GM19025 (cell line): ENCODE measurements around the gene MFAP3.
A peak's percentile ranks its signal among the peaks of the same experiment; 100 is the strongest.
"Not testable (repeated sequence)": the region's sequence is repeated elsewhere in the genome, so short reads cannot be mapped to it uniquely, and the experiment has no call there.

Source experiments
- ATAC-seq: cut with Tn5 transposase; IDR thresholded peaks from one replicate; pipeline ENCODE4 v1.9.1; 2021; ENCODE audit warnings: mild to moderate bottlenecking, low read depth, moderate library complexity; ENCODE audit not compliant: unreplicated experiment

MFAP3 gene

GRCh38 chr5:154049636-154050035, 10.9 kb downstream of the MFAP3 start:
- ATAC-seq = no peak

DNA sequence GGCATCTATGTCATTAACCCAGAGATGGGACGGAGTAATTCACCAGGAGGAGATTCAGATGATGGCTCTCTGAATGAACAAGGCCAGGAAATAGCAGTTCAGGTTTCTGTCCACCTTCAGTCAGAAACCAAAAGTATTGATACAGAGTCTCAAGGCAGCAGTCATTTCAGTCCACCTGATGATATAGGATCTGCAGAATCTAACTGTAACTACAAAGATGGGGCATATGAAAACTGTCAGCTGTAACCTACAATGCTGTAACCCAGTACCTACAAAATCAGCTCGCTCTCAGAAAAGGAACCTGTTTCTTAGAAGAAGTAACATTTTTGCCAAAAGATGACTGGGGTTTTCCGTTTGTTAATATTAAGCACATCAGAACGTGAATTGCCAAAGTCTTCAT, 14.7 kb downstream of the MFAP3 start:
- ATAC-seq = no peak

DNA sequence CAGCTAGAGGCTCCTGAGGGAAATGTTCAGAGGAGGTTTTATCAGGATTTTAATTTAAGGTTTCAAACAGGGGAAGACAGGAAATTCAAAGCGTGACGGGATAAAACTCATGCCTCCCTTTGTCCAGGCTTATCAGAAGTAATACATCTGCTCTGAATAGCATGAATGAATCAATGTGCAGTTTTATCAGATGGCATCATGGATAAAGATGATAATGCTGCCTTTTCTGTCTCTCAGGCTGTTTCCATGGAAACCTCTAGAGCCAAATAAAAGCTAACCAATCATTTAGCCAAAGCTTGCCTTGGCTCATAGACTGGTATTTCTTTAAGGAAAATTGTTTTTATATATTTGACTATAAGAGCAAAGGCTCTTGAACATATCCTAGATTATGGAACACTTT, 16.4 kb downstream of the MFAP3 start:
- no peak for ATAC-seq

- peak; percentile 58 for ATAC-seq
Measured at GRCh38 chr5:154058055-154059038, 19.6 kb downstream of the MFAP3 start.

DNA sequence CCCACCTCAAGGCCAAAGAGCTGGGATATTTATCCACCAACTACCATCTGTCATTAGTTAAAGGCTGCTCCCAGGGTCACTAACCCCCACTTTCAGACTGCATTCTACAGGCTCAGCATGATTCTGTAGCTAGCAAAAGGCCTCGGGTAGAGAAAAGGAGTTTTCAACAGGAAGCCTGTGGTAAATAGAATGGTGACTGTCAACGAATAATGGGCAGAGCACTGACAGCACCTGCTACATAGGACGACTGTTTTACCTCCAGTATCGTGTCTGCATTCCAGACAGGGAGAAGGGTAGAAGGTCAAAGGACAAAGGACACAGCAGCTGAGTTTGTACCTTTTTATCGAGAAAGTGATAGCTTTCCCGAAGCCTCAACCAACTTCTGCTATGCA, 20.3 kb downstream of the MFAP3 start:
- peak; percentile 56 for ATAC-seq

DNA sequence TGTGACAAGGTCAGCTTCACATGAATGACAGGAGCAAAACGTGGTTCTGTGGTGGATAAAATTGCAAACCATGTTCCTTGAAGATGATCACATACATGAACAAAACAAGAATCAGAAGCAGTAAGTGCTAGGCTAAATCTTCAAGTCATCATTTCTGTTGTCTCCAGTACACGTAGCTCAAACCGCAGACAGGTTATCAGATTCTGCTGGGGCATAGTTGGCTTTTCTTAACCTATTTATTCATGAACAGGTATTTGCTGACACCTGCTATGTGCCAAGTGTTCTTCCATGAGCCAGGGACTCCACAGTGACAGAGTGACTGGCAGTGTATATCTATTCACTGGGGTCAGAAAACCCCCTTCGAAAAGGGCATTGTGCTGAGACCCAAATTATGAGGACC, 20.8 kb downstream of the MFAP3 start:
- no peak for ATAC-seq

- no peak for ATAC-seq
Measured at GRCh38 chr5:154060606-154061005, 21.8 kb downstream of the MFAP3 start.

- no peak for ATAC-seq
Measured at GRCh38 chr5:154063372-154063771, 24.6 kb downstream of the MFAP3 start.

- ATAC-seq = no peak
Measured at GRCh38 chr5:154065971-154066370, 27.2 kb downstream of the MFAP3 start.

DNA sequence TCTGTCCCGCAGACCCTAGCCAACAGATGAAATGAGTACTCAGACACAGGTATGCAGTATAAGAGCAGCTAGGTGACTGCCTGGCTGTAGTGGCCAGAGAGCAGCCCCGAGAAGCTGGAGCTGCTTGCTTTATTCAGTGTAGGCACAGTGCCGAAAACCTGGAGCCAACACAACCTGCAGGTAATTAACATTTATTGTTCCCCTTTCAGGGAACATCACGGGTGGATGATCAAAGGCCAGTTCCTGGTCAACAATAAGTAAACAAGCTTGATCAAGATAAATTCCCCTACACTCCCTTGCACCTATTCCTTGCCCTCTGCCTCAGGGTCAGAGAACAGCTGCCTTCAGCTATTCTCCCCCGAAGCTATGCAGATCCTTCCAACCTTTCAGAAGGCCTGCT, 31.1 kb downstream of the MFAP3 start:
- ATAC-seq = not testable (repeated sequence)

GRCh38 chr5:154071799-154072413, 33.1 kb downstream of the MFAP3 start:
- ATAC-seq = peak; percentile 11

DNA sequence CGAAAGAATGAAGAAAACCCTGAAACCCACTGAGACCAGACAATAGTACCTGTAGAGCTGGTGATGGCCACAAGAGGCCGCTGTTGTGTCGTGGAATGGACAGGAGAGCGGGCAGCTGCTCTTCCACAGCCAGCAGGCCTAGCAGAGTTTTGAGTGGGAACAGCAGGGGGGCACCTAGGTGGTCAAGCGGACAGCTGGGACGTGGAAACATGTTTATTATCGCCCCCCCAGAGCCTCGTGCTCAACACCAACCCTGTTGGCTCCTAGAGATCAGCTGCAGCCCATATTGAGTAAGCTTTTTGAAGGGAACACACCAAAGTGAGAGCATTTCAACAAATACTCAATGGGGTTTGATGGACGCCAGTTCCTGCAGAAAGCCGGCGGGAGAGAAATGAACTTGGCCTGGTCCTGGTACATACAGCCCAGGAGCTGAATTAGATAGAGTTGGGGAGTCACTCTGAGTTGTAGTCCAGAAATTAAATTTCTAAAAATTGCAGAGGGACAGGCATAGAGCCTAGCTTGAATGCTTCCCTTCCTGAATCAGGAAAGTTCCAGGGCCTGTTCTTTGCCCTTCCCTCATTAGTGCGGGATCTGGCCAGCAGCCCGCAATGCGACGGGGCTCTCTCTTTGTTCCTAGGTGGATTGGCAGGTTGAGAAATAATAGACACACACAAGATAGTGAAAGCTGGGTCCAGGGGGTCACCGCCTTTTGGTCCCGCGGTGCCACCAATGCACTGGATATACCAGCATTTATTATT, 33.8 kb downstream of the MFAP3 start:
- peak; percentile 96 for ATAC-seq

DNA sequence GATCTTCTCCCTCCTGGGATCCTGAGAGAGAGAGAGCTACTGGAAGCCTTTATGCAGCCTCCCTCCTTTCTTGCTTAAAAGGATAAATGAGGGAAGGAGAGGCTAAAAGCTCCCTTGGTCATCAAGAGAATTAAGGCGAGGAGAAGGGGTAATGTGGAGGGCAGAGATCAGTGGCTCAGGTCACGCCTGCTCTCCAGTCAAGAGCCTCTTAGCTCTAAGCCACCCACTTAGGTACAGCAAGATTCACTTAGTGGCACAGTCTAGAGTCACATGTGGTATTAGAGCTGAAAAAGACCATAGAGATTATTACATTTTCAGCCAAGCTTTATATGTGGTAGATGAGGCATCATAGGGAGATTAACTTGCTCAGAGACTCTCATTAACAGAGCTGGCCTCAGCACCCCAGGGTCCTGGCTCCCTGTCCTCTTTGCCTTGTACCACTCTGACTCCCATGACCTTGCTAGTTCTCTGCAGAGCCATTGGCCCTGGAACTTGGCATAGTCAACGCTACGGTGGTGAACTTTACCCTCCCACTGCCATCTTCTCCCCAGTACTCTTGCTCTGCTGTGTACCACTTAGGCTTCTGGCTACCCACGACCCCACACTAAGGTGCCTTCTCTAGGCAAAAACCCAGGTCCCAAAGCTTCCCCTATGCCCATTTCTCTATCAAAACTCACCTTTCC, 37.6 kb downstream of the MFAP3 start:
- ATAC-seq = no peak

- no peak for ATAC-seq
Measured at GRCh38 chr5:154077696-154078095, 38.9 kb downstream of the MFAP3 start.

DNA sequence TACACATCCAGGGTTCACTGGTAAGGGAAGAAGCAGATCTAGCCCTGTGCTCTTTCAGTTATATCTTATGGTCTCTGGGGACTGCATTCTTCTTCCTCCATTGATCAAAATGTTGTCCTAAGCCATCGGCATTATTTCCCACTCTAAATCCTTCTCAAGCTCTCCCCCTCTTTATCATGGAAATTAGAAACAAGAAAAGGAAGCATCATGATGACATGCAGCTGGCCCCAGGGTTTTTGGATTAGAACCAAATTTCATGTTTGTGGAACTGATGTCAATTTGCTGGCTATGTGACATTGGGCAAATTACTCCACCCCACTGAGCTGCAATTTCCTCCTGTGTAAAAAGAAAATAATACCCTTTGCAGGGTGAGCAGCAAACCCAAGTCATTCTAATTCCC, 39.5 kb downstream of the MFAP3 start:
- ATAC-seq = no peak

- no peak for ATAC-seq
Measured at GRCh38 chr5:154081246-154081645, 42.5 kb downstream of the MFAP3 start.

- no peak for ATAC-seq
Measured at GRCh38 chr5:154084062-154084639, 45.4 kb downstream of the MFAP3 start.

GRCh38 chr5:154086146-154086545, 47.4 kb downstream of the MFAP3 start:
- no peak for ATAC-seq

DNA sequence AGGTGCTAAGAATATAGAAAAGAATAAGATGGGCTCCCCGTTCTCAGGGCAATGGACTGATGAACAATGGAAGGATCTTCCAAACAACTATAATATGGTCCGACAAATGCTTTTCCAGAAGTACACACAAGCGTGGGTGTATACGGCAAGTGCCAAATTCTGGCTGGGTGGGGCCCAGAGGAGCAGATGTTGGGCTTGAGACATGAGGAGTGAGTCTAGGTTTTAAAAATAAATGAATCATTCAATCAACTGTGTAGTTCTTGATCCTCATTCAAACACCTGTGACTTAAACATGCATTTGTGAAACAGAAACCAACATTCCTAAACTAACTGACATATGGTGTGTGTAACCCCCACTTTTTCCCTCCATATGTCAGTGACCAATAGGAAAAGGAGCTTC, 47.9 kb downstream of the MFAP3 start:
- ATAC-seq = no peak

DNA sequence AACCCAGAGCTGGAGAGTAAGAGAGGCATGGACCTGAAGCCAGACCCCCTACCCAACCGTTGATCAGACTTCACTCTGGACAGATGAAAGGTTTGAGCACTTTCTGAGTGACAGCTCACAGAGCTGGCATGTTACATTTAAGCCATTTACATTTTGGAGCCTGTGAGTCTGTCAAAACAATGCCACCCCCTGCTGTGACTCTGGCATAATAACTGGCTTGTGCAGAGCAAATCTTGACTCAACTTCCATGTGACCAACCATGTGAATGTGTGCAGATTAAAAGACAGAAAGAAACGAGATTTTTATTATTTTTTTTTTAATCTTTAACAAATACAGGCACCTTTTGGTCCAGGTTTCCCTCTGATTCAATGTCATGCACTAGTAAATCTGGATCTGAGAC, 48.5 kb downstream of the MFAP3 start:
- no peak for ATAC-seq
